ENCODE results near the gene CLIC4. TPM values are rescaled to one million over a fixed set of nuclear protein-coding genes. Genes with fewer than 3 reads are reported as not detected.

CLIC4 gene
- total RNA-seq, 1 donor from 2014 or later: 120 TPM

GRCh38 chr1:24864370-24864777 lies 119.1 kb downstream of the CLIC4 start:
- FAIRE-seq: no peak

GRCh38 chr1:24865168-24865567 lies 119.9 kb downstream of the CLIC4 start:
- Histone ChIP-seq H3K36me3 (ENCODE audit: control insufficient read depth, insufficient read depth, low read length) (no peaks in the 10 kb centered on the region), H3K4me3 (ENCODE audit: low read depth, low read length) (no peak overlapping the region), H3K27me3 (ENCODE audit: control insufficient read depth, insufficient read depth, low read length) (peaks cover 2% of the 10 kb centered on the region)
- no peak for TF ChIP-seq CTCF (IDR thresholded peaks at IDR 0.05; ENCODE audit: insufficient read depth, low read length, severe bottlenecking)
- FAIRE-seq (peak; percentile 70), DNase-seq (ENCODE audit: low read depth) (no peak)

More at GRCh38 chr1:24864370-24864777, 119.1 kb downstream of the CLIC4 start:
- Histone ChIP-seq H3K4me3 (ENCODE audit: low read depth, low read length) (no peak overlapping the region), H3K27me3 (ENCODE audit: control insufficient read depth, insufficient read depth, low read length) (peaks cover 2% of the 10 kb centered on the region), H3K36me3 (ENCODE audit: control insufficient read depth, insufficient read depth, low read length) (no peaks in the 10 kb centered on the region)
- TF ChIP-seq CTCF (IDR thresholded peaks at IDR 0.05; ENCODE audit: insufficient read depth, low read length, severe bottlenecking): no peak
- DNase-seq (ENCODE audit: low read depth): no peak

- DNase-seq (ENCODE audit: low read depth): no peak
- H3K4me3 ChIP-seq (ENCODE audit: low read depth, low read length): no peak overlapping the region
- peaks cover 2% of the 10 kb centered on the region for H3K27me3 ChIP-seq (ENCODE audit: control insufficient read depth, insufficient read depth, low read length)
- FAIRE-seq: no peak
- no peaks in the 10 kb centered on the region for H3K36me3 ChIP-seq (ENCODE audit: control insufficient read depth, insufficient read depth, low read length)
- no peak for TF ChIP-seq CTCF (IDR thresholded peaks at IDR 0.05; ENCODE audit: insufficient read depth, low read length, severe bottlenecking)
These were observed 120.3 kb downstream of the CLIC4 start for GRCh38 chr1:24865587-24865986.

GRCh38 chr1:24866211-24867083 lies 121.2 kb downstream of the CLIC4 start:
- DNase-seq (ENCODE audit: low read depth) (no peak), FAIRE-seq (no peak)
- peaks cover 2% of the 10 kb centered on the region for H3K27me3 ChIP-seq (ENCODE audit: control insufficient read depth, insufficient read depth, low read length)
- H3K4me3 ChIP-seq (ENCODE audit: low read depth, low read length): no peak overlapping the region
- TF ChIP-seq CTCF (IDR thresholded peaks at IDR 0.05; ENCODE audit: insufficient read depth, low read length, severe bottlenecking): no peak
- H3K36me3 ChIP-seq (ENCODE audit: control insufficient read depth, insufficient read depth, low read length): no peaks in the 10 kb centered on the region

- no peak for TF ChIP-seq CTCF (IDR thresholded peaks at IDR 0.05; ENCODE audit: insufficient read depth, low read length, severe bottlenecking)
- Histone ChIP-seq H3K4me3 (ENCODE audit: low read depth, low read length) (no peak overlapping the region), H3K36me3 (ENCODE audit: control insufficient read depth, insufficient read depth, low read length) (no peaks in the 10 kb centered on the region), H3K27me3 (ENCODE audit: control insufficient read depth, insufficient read depth, low read length) (peaks cover 4% of the 10 kb centered on the region)
- FAIRE-seq (no peak), DNase-seq (ENCODE audit: low read depth) (no peak)
These were observed 122.0 kb downstream of the CLIC4 start for GRCh38 chr1:24867084-24867870.
